GM18520 (cell line): ENCODE results near the gene EIF3K.
"Not testable (repeated sequence)": the region's sequence is repeated elsewhere in the genome, so short reads cannot be mapped to it uniquely, and the experiment has no call there.

Source experiments
- ATAC-seq: cut with Tn5 transposase; IDR thresholded peaks from one replicate; pipeline ENCODE4 v1.9.1; 2021; ENCODE audit not compliant: unreplicated experiment

Gene EIF3K

DNA sequence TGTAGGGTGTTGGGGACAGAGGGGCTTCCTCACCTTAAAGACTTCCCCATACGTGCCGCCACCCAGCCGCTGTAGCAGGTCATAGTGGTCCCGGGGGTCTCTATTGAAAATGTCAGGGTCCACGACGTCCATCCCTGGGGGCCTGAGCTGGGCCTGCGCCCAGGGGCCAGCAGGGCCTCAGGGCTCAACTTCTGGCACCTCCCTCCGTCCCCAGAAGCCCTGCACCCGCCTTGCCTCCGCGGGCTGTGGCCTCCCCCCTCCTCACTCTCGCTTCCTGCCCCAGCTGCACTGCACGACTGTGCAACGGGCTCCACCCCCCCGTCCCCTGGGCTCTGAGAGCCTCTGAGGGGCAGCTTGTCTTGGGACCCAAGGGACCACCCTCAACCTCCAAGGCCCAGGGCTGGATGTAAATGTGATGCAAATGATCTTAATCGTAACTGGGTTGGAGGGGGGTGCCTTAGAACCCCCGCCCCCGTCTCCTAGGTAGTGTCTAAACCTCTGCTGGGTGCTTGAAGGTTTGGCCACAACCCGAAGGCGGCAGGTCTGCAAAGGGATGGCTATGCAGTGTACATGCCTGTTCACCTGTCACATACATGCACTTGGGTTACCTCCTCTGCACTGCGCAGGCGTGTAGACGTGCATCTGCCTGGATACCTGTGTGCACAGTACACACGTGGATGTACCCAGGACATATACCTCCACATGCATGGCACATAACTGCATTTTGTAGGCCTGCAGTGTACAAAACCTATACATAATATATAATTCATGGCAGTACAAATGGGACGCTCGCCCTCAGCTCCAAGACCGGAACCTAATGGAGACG is 1.0 kb upstream of the EIF3K start, which contains the start of gene MAP4K1:
MAP4K1 (minus strand) TSS at position 190 of the 826 bp plus-strand sequence; CDS start at position 132, 58 bp downstream.
- peak; percentile 32 for ATAC-seq

DNA sequence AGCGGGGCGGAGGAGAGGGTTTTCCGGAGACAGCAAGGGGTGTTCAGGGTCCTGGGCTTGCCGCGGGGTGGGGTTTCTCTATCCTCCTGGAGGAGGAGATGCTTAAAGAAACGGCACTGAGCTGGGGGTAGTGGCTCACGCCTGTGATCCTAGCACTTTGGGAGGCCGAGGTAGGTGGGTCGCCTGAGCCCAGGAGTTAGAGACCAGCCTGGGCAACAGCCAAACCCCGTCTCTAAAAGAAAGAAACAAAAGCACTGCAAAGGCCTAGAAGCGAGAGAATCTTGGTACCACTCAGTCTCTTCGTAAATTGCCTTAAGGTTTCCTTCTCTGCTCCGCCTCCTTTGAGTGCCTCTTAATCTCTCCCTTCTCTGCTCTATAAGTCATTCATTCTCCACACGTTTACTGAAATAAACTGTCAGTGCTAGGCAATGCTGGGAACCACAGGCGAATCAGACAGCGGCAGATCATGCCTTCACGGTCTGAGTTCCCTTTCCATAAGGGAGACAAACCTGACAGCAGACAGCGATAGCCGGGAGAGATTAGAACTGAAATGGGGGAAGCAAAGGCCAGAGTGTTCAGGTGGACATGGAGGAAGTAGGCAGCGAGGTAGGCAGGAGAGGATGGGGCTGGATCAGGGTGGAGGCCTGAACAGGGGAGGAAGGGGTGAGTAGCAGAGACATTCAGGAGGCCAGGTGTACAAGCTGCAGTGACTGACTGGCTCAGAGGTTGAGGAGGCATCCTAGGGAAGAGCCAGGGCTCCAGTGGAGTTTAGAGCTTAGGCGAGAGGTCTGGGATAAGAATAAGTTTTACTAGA is 580 bp downstream of the EIF3K start:
- no peak for ATAC-seq

- no peak for ATAC-seq
Measured at GRCh38 chr19:38624822-38625221, 5.8 kb downstream of the EIF3K start.

- no peak for ATAC-seq
Measured at GRCh38 chr19:38626401-38626800, 7.4 kb downstream of the EIF3K start.

- no peak for ATAC-seq
Measured at GRCh38 chr19:38629568-38629967, 10.6 kb downstream of the EIF3K start.

DNA sequence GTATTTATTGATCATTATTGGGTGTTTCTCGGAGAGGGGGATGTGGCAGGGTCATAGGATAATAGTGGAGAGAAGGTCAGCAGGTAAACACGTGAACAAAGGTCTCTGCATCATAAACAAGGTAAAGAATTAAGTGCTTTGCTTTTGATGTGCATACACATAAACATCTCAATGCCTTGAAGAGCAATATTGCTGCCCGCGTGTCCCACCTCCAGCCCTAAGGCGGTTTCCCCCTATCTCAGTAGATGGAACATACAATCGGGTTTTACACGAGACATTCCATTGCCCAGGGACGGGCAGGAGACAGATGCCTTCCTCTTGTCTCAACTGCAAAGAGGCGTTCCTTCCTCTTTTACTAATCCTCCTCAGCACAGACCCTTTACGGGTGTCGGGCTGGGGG is 12.3 kb downstream of the EIF3K start:
- not testable (repeated sequence) for ATAC-seq

- ATAC-seq = not testable (repeated sequence)
Measured at GRCh38 chr19:38631811-38632475, 13.0 kb downstream of the EIF3K start.

- ATAC-seq = no peak
Measured at GRCh38 chr19:38632476-38633213, 13.7 kb downstream of the EIF3K start.

DNA sequence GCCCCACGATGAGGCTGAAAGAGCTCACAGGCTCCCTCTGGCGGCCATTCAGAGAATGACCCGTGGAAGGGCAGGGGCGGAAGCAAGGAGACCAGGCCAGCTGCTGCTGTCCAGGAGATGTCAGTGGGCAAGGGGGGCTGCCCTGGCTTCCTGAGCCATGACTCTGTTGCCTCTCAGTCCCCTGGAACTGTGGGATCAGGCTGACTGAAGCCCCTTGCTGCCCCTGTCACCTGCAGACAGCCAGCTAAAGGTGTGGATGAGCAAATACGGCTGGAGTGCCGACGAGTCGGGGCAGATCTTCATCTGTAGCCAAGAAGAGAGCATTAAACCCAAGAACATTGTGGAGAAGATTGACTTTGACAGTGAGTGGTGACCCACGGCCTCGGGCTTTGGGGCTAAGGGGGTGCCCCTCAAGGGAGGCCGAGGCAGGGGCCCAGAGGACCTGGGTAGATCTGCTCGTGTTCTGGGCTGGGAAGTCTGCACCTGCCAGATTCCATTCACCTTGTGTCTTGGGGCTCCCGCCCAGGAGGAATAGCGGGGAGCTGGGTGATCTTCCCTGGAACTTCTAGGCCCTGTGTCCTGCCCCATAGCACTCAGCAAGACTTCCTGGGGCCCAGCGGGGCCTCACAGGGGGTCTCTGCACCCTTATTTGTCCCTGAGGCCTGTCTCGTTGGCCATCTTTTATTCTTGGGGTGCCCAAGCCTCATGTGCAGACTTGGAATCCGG is 15.9 kb downstream of the EIF3K start:
- no peak for ATAC-seq

GRCh38 chr19:38635483-38636399 is 16.8 kb downstream of the EIF3K start:
- no peak for ATAC-seq

DNA sequence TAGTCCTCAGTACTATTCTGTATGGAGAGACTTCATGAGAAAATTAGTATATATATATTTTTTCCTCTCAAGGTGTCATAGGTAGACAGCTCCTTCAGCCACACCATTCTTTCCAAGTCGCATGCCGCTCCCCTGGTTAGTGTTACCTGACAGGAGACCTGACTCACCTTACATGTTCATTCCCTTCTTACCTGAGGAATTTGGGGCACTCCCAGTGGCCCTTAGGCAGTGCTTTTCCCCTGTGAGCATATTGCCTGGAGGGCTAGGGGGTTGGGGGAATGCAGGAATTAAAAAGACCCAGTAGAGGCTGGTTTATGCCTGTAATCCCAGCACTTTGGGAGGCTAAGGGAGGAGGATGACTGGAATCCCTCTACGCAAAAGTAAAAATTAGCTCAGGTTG is 19.5 kb downstream of the EIF3K start:
- no peak for ATAC-seq

- ATAC-seq = no peak
Measured at GRCh38 chr19:38639679-38640078, 20.7 kb downstream of the EIF3K start.

- no peak for ATAC-seq
Measured at GRCh38 chr19:38640368-38640767, 21.4 kb downstream of the EIF3K start.

DNA sequence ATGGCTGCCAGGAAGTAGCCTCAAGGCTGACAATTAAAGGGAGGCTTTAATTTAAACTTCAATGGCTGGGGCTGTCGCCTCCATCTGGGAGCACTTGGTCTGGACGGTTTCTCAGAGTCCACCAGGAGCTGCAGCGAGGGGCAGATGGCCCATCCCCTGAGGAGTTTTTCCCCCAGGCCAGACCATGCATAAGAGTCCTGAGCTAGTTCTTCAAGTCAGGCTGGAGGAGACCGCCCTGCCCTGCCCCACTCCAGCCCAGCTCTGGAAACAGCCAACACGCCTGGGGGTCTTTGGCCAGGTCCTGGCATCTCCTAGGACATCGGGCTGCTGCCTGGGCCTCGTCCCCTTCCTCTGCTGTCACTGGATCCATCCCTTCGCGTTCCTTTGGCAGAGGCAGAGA is 23.2 kb downstream of the EIF3K start:
- no peak for ATAC-seq

- no peak for ATAC-seq
Measured at GRCh38 chr19:38644719-38645118, 25.7 kb downstream of the EIF3K start.

- ATAC-seq = peak; percentile 85
Measured at GRCh38 chr19:38647368-38647965, 28.5 kb downstream of the EIF3K start, which contains the start of gene ACTN4. Gene ACTN4, plus strand, starts transcription at chr19:38647649. Its CDS starts 97 bp downstream, at chr19:38647746.

DNA sequence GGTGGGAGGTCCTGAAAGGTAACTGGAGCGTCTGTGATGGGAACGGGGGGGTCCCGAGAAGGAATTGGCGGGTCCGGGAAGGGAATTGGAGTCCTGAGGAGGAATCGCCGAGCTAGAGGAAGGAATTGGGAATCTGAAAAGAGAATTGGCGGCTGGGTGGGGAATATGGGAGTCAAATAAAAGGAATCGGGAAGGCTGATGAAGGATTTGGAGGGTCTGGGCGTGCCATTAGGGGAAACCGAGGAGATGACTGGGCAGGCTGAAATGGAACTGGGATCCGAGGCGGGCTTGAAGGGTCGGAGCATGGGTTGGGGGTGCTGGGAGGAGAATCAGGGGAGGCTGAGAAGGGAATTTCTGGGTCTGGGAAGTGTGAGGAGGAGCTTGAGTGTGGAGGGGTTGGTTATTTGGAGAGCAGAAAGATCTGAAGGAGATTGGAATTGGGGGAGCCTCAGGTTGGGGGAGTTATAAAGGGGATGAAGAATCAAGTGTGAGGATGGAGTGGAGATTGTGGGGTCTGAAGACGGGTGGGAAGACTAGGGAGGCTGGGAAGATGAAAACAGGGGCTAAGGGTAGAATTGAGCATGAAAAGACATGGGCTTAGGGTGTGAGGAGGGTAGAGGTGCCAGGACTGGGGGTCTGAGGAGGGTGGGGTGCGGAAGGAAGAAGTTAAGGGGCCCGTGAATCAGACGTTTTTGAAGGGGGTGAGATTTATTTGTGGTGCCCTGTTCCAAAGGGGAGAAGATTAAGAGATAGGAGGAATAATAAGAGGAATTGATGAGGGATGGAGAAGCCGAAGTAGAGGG is 29.2 kb downstream of the EIF3K start:
- no peak for ATAC-seq
